ENCODE results near the gene ESF1.
A peak's percentile ranks its signal among the peaks of the same experiment; 100 is the strongest.
"Not testable (repeated sequence)": the region's sequence is repeated elsewhere in the genome, so short reads cannot be mapped to it uniquely, and the experiment has no call there.

The ESF1 gene

GRCh38 chr20:13788167-13788834 is 3.6 kb upstream of the ESF1 start:
- DNase-seq, result peak; percentile 11

GRCh38 chr20:13786143-13786828 is 1.6 kb upstream of the ESF1 start:
- DNase-seq, result no peak

- no peak for DNase-seq
Observed at GRCh38 chr20:13784271-13784892, 337 bp downstream of the ESF1 start.

DNA sequence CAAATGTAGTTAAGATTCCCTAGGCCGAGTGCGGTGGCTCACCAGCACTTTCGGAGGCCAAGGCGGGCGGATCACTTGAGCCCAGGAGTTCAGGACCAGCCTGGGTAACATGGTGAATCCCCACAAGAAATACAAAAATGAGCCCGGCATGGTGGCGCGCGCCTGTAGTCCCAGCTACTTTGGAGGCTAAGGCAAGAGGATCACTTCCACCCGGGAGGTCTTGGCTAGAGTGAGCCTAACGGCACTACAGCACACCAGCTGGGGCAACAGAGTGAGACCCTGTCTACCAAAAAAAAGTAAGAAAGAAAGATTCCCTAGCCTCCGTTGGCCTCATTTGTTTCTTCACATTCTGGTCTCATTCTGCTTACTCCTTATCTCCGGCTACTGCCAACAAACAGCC is 1.2 kb downstream of the ESF1 start:
- DNase-seq, result no peak

DNA sequence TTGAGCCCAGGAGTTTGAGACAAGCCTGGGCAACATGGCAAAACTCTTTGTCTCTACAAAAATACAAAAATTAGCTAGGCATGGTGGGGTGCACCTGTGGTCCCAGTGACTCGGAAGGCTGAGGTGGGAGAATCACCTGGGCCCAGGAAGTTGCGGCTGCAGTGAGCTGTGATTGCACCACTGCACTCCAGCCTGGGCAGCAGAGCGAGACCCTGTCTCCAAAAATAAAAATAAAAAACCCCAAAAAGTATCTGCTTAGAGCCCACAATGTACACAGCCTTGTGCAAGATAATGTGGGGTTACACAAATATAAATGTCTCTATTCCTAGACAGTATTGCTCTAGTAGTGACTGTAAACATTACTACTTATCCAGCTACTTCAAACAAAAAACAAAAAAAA is 5.9 kb downstream of the ESF1 start:
- DNase-seq, result no peak

DNA sequence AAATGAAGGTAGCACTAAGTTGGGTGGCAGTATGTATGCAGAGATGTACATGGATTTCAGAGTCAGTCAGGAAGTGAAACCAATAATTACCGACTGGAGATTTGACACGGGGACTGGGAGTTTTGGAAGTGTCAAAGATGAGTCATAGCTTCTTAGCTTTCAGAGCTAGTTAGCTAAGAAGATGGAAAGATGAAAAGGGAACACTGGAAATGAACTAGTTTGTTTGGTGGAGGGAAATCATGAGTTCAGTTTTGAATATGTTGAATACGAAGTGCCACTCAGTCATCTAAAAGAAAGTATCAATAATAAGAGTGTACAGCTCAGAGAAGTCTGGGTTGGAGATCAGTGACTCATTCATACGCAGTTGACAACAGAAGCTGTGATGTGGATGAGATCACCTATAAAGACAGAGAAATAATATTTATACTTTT is 7.5 kb downstream of the ESF1 start:
- no peak for DNase-seq

DNA sequence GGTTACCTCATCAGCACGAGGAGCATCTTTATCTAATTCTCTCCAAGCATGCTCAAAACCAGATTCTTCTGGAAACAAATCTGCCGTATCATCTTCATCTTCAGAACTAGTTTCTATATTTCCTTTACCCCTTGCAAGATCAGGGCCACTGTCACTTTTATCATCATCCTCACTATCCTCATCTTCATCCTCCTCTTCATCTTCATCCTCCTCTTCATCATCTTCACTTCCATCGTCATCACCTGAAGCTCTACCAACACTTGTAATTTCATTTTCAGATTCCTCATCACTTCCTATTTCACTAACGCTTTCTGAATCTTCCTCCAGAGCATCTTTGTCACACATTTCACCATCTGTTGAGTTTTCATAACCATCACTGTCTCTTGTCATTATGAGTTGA is 8.9 kb downstream of the ESF1 start:
- no peak for DNase-seq

DNA sequence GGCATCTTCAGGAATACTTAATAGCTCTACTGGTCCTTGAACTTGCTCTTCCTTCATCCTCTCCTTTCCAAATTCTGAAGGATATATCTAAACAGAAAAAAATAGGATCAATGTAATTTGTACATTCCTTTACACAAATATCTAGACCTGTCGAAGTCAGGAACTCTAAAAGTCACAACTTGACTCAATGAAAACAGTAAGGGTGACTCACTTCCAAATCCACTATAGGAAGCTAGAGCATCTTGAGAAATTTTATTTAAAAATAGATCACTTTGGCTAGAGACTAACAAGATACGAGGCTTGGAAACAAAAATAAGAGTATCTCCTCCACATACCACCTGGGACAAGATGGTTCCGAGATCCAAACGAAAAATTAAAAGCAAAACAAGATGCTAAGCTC is 12.2 kb downstream of the ESF1 start:
- no peak for DNase-seq

DNA sequence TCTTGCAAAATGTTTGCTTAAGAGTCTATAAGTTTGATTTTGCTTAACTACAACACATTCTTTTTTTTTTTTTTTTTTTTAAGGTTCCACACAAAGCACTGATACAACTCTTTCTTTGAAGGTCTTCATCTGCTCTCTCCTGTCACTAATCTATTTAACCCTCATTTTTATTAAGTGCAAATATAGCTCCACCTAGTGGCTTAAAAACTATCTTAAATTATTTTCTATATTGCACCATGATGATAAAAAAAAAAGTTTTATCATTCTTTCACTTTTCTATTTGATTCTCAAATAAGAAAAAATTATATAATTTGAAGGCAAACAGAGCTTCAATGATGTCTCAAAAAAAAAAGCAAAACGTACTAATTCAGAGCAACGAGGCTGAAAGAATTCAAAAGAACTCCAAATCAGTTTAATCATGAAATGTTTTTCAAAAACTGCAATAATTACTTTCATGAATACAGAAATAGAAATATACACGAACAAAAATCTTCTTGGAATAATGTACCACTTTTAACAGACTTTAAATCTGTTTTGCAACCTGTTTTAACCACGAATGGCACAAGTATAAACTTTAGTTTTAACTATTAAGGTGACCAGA is 12.8 kb downstream of the ESF1 start:
- peak; percentile 37 for DNase-seq

GRCh38 chr20:13770141-13770540 is 14.6 kb downstream of the ESF1 start:
- DNase-seq, result no peak

- DNase-seq, result no peak
Observed at GRCh38 chr20:13765868-13766416, 18.8 kb downstream of the ESF1 start.

DNA sequence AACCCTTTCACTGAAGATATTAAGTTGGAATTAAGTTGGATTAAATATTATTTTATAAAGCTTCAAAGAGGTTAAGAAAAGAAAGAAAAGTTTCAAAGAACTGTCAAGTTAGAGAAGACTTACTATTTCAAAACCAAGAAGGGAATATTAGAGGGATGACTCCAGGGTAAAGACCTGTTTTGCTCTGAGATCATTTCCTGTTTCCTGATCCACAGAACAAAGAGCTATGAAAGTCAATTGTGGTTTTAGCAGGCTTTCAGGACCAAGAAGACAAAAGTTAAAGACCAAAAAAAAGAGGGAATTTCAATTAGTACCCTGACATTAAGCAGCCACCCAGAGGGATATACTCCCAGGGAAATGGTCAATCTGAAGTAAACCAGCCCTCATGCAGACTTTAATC is 19.4 kb downstream of the ESF1 start:
- DNase-seq, result no peak

DNA sequence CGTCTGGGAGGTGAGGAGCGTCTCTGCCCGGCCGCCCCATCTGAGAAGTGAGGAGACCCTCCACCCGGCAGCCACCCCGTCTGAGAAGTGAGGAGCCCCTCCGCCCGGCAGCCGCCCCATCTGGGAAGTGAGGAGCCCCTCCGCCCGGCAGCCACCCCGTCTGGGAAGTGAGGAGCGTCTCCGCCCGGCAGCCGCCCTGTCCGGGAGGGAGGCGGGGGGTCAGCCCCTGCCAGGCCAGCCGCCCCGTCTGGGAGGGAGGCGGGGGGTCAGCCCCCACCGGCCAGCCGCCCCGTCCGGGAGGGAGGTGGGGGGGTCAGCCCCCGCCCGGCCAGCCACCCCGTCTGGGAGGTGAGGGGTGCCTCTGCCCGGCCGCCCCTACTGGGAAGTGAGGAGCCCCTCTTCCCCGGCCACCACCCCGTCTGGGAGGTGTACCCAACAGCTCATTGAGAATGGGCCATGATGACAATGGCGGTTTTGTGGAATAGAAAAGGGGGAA is 24.2 kb downstream of the ESF1 start:
- not testable (repeated sequence) for DNase-seq

DNA sequence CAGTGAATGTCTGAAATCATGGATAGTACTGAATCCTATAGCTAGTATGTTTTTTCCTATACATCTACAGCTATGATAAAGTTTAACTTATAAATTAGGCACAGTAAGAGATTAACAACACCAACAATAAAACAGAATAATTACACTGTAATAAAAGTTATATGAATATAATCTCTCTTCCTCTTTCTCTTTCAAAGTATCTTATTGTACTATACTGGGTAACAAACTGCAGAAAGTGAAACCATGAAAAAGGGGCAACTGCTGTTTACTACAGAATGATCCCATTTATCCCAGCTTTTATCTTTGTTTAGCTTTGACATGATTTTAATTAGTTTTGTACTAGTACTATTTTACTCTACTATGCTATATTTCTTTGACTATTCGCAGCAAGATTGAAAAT is 25.8 kb downstream of the ESF1 start:
- no peak for DNase-seq

DNA sequence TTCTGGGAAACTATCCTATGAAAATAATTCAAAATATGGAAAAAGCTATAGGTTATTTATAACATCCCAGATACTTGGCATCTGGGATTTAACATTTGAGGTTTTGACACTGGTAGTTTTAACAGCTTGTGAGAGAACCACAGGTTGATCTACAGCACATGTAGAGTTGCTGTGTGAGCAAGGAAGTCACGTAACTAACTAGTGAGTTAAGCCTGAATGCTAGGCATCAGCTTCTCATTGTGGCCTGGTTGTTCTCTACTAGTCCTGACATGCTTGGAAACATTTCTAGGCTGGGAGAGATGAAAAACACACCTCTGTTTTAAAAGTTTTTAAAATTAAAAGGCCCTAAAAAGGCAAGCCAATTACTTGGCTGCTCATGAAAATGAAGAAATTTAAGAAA is 28.2 kb downstream of the ESF1 start:
- DNase-seq, result no peak

DNA sequence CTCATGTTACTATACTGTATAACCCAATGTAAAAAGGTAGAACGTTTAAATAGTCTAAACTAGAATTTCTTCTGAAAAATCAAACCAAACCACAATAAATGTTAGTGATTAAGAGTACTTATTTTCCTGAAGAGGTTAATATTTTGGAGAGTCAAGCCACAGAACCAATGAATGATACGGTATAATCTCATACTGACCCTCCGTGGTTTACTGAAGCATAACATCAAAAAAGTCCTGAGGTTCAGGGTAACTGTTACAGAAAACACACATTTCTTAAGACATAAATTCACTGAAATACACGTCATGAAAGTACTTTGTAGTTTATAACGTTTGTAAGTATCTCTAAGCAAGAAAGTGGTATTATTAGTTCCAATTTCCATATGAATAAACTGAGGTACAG is 28.9 kb downstream of the ESF1 start:
- DNase-seq, result no peak

DNA sequence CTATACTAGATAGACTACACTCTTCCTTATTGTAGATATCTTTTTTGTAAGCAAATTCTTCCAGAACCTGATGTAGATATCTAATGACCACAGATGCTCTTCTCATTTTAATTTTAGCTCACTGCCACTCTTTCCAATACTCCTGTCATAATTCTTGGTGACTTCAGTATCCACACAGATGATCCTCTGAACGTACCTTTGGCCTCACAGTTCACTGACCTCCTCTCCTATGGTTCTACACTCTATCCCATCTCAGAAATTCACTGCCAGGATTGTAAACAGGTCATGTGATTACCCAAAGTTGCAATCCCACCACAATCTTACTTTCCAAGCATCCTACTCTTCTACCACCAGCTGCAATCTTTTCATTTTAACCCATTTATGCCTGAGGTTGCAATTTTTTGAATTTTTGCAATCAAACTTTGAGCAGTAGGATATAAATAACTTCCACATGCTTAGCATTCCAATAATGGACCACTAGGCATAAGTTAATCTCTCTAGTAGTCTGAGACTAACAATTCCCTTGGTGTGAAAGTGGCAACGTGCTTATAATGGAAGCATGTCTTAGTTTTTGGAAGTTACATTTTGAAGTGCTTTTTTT is 31.2 kb downstream of the ESF1 start:
- no peak for DNase-seq

GRCh38 chr20:13749811-13750210 is 34.9 kb downstream of the ESF1 start:
- DNase-seq, result no peak

- DNase-seq, result no peak
Observed at GRCh38 chr20:13745784-13746183, 38.9 kb downstream of the ESF1 start.

DNA sequence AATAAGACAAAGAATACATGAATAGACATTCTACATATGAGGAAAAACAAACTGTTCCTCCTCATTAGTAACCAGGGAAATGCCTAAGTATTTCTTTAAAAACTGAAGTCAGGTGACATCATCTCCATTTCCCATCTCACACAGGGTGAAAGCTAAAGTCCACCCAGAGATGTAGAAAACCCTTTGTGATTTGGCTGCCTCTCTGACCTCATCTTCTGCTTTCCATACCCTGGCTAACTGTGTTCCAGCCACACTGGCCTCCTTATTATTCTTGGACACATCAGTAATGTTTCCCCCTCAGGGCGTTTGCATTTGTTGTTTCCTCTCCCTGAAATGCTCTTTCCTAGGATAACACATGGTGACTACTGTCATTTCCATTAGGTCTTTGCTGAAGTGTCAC is 40.4 kb downstream of the ESF1 start:
- DNase-seq, result no peak

- no peak for DNase-seq
Observed at GRCh38 chr20:13741879-13742278, 42.8 kb downstream of the ESF1 start.

DNA sequence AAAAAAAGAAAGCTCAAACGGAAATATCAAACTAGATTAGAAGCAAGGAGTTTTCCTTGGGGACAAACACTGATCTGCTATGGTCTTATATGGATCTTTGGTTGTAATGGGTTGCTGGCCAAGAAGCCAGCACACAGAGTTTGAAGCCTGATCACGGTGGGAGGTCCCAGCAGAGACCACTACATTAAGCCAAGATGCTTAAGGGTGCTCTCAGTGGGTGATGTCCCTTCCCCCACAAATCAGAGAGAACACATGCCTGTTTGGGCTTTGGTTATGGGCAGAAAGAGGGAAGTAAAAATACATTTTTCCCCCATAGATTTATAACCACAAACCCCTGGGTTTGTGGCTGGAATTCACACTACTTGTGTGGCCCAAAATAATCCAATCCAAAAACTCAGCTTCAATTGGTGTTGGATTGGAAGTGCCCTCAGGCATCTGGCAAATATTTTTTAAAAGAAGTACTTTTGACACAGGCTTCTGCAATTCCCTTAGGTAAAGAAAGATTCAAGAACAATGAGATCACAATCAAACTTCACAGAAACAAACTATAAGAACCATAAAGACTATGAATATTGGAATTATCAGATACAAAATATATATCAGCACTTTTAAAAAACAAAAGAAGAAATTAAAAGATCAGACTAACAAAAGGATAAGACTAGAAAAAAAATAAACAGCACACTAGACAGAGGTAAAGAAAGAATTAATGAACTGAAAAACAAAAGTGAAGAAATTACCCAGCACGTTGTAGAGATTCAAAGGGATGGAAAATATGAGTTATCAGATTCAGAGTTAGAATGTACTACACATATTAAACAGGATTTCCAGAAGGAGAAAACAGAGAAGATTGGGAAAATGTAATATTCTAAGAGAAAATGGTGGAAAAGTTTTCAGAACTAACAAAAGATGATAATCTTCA is 44.7 kb downstream of the ESF1 start:
- no peak for DNase-seq
